ENCODE data around the gene TSEN15. TPM values are rescaled to one million over a fixed set of nuclear protein-coding genes. Genes with fewer than 3 reads are reported as not detected.

TSEN15 gene
- total and polyA plus RNA-seq, 9 of the 15 experiments (the other 6 are each of a cell fraction or from before 2014, with no cell fraction given) = 25.6 to 121 (median 91.3) TPM

GRCh38 chr1:184028854-184029623 is 22.5 kb upstream of the TSEN15 start (continued):
- TF ChIP-seq ZNF696 (CRISPR knock-in tag; conservative IDR thresholded peaks at IDR 0.05) = no peak
- TF ChIP-seq ZKSCAN8 (CRISPR knock-in tag; IDR thresholded peaks at IDR 0.05) = 0 out of 2 replicates have a peak, but pooled peaks have one; percentile 23
- no peak for TF ChIP-seq CAMTA2 (CRISPR knock-in tag; conservative IDR thresholded peaks at IDR 0.05)
- peak; percentile 80 for TF ChIP-seq SMAD4 (CRISPR knock-in tag; conservative IDR thresholded peaks at IDR 0.05)
- TF ChIP-seq ZBTB11 (CRISPR knock-in tag; IDR thresholded peaks at IDR 0.05) = 0 out of 6 replicates have a peak, but pooled peaks of 1 of the 3 experiments have one; percentile 13
- 0 out of 4 replicates have a peak, but pooled peaks of 1 of the 2 experiments have one; percentile 50 for TF ChIP-seq MAZ (CRISPR knock-in tag; conservative IDR thresholded peaks at IDR 0.05 in 1 of 2, IDR thresholded peaks at IDR 0.05 in 1 of 2)
- 0 out of 2 replicates have a peak, but pooled peaks have one; percentile 33 for TF ChIP-seq KLF6 (CRISPR knock-in tag; IDR thresholded peaks at IDR 0.05; ENCODE audit: borderline replicate concordance)
- no peak for TF ChIP-seq CHD1 (IDR thresholded peaks at IDR 0.05; ENCODE audit: low read length)
- TF ChIP-seq MECOM (CRISPR knock-in tag; IDR thresholded peaks at IDR 0.05) = 0 out of 2 replicates have a peak, but pooled peaks have one; percentile 28
- TF ChIP-seq SREBF2 (CRISPR knock-in tag; IDR thresholded peaks at IDR 0.05) = no peak
- peak; percentile 32 for TF ChIP-seq WHSC1 (IDR thresholded peaks at IDR 0.05; ENCODE audit: low read length)
- 0 out of 2 replicates have a peak, but pooled peaks have one; percentile 43 for TF ChIP-seq GTF2F1 (IDR thresholded peaks at IDR 0.05; ENCODE audit: low read depth, low read length)
- no peak for TF ChIP-seq ZFP36 (IDR thresholded peaks at IDR 0.05; ENCODE audit: low read depth, low read length, partially characterized antibody)
- no peak for TF ChIP-seq ID3 (CRISPR knock-in tag; IDR thresholded peaks at IDR 0.05)
- TF ChIP-seq ID3 (tag; IDR thresholded peaks at IDR 0.05) = peak; percentile 74; the same call in 1 of the 2 replicates
- TF ChIP-seq KLF1 (tag; IDR thresholded peaks at IDR 0.05) = no peak
- peak; percentile 96 for TF ChIP-seq SMAD1 (IDR thresholded peaks at IDR 0.05; ENCODE audit: low read depth, low read length, partially characterized antibody)
- TF ChIP-seq ZNF830 (CRISPR knock-in tag; IDR thresholded peaks at IDR 0.05) = no peak
- TF ChIP-seq CREB5 (CRISPR knock-in tag; IDR thresholded peaks at IDR 0.05) = 0 out of 2 replicates have a peak, but pooled peaks have one; percentile 64
- no peak for TF ChIP-seq SMARCA4 (IDR thresholded peaks at IDR 0.05)

Data from K562 (cell line).